ENCODE results near the gene RBM45. TPM values are rescaled to one million over a fixed set of nuclear protein-coding genes. Genes with fewer than 3 reads are reported as not detected.
"Not testable (repeated sequence)": the region's sequence is repeated elsewhere in the genome, so short reads cannot be mapped to it uniquely, and the experiment has no call there.

Gene RBM45
- total RNA-seq, 1 donor from 2014 or later: 10.3 TPM

GRCh38 chr2:178152542-178152941 lies 40.3 kb downstream of the RBM45 start:
- Mint-ChIP-seq H3K27me3 (ENCODE audit: low read depth) (no peaks in the 10 kb centered on the region), H3K27ac (ENCODE audit: unreplicated experiment) (no peak overlapping the region), H3K4me3 (ENCODE audit: unreplicated experiment) (no peak overlapping the region)

GRCh38 chr2:178152977-178153376 lies 40.7 kb downstream of the RBM45 start:
- Mint-ChIP-seq H3K36me3 (ENCODE audit: low read depth) (no peaks in the 10 kb centered on the region), H3K27me3 (ENCODE audit: low read depth) (no peaks in the 10 kb centered on the region), H3K9me3 (ENCODE audit: low read depth) (no peaks in the 10 kb centered on the region), H3K4me3 (ENCODE audit: unreplicated experiment) (no peak overlapping the region), H3K27ac (ENCODE audit: unreplicated experiment) (no peak overlapping the region), H3K4me1 (ENCODE audit: low read depth) (no peaks in the 10 kb centered on the region)
- TF ChIP-seq CTCF (IDR thresholded peaks at IDR 0.05): no peak
- no peak for DNase-seq (ENCODE audit: low spot score)

More at GRCh38 chr2:178152542-178152941, 40.3 kb downstream of the RBM45 start:
- no peaks in the 10 kb centered on the region for H3K4me1 Mint-ChIP-seq (ENCODE audit: low read depth)
- H3K36me3 Mint-ChIP-seq (ENCODE audit: low read depth): no peaks in the 10 kb centered on the region
- H3K9me3 Mint-ChIP-seq (ENCODE audit: low read depth): no peaks in the 10 kb centered on the region
- no peak for DNase-seq (ENCODE audit: low spot score)
- TF ChIP-seq CTCF (IDR thresholded peaks at IDR 0.05): no peak

- DNase-seq (ENCODE audit: low spot score); H3K27ac Mint-ChIP-seq (ENCODE audit: unreplicated experiment); H3K9me3 Mint-ChIP-seq (ENCODE audit: low read depth); H3K36me3 Mint-ChIP-seq (ENCODE audit: low read depth); H3K4me1 Mint-ChIP-seq (ENCODE audit: low read depth); H3K27me3 Mint-ChIP-seq (ENCODE audit: low read depth); H3K4me3 Mint-ChIP-seq (ENCODE audit: unreplicated experiment): not testable (repeated sequence)
Measured at GRCh38 chr2:178153878-178154277, 41.6 kb downstream of the RBM45 start.

GRCh38 chr2:178155524-178155923 lies 43.3 kb downstream of the RBM45 start:
- H3K36me3 Mint-ChIP-seq (ENCODE audit: low read depth): no peaks in the 10 kb centered on the region
- H3K4me1 Mint-ChIP-seq (ENCODE audit: low read depth): no peaks in the 10 kb centered on the region
- H3K4me3 Mint-ChIP-seq (ENCODE audit: unreplicated experiment): no peak overlapping the region
- no peak overlapping the region for H3K27ac Mint-ChIP-seq (ENCODE audit: unreplicated experiment)
- DNase-seq (ENCODE audit: low spot score): no peak
- no peak for TF ChIP-seq CTCF (IDR thresholded peaks at IDR 0.05)
- peaks cover 1% of the 10 kb centered on the region for H3K27me3 Mint-ChIP-seq (ENCODE audit: low read depth)
- no peaks in the 10 kb centered on the region for H3K9me3 Mint-ChIP-seq (ENCODE audit: low read depth)

- no peak overlapping the region for H3K4me3 Mint-ChIP-seq (ENCODE audit: unreplicated experiment)
- H3K36me3 Mint-ChIP-seq (ENCODE audit: low read depth): no peaks in the 10 kb centered on the region
- no peaks in the 10 kb centered on the region for H3K9me3 Mint-ChIP-seq (ENCODE audit: low read depth)
- peaks cover 1% of the 10 kb centered on the region for H3K27me3 Mint-ChIP-seq (ENCODE audit: low read depth)
- DNase-seq (ENCODE audit: low spot score): no peak
- no peak overlapping the region for H3K27ac Mint-ChIP-seq (ENCODE audit: unreplicated experiment)
- no peak for TF ChIP-seq CTCF (IDR thresholded peaks at IDR 0.05)
- no peaks in the 10 kb centered on the region for H3K4me1 Mint-ChIP-seq (ENCODE audit: low read depth)
Measured at GRCh38 chr2:178157574-178157973, 45.3 kb downstream of the RBM45 start.

- Mint-ChIP-seq H3K36me3 (ENCODE audit: low read depth) (no peaks in the 10 kb centered on the region), H3K9me3 (ENCODE audit: low read depth) (no peaks in the 10 kb centered on the region), H3K27me3 (ENCODE audit: low read depth) (peaks cover 1% of the 10 kb centered on the region), H3K27ac (ENCODE audit: unreplicated experiment) (no peak overlapping the region), H3K4me1 (ENCODE audit: low read depth) (no peaks in the 10 kb centered on the region), H3K4me3 (ENCODE audit: unreplicated experiment) (no peak overlapping the region)
- no peak for DNase-seq (ENCODE audit: low spot score)
- no peak for TF ChIP-seq CTCF (IDR thresholded peaks at IDR 0.05)
Measured at GRCh38 chr2:178159966-178160365, 47.7 kb downstream of the RBM45 start.
